Endothelial cell (in vitro differentiated cells): ENCODE data around the gene CACNA1H. TPM values are rescaled to one million over a fixed set of nuclear protein-coding genes. Genes with fewer than 3 reads are reported as not detected.
"Not testable (repeated sequence)": the region's sequence is repeated elsewhere in the genome, so short reads cannot be mapped to it uniquely, and the experiment has no call there.

ENCODE experiments used
- DNase-seq: peaks from one replicate; pipeline ENCODE4 v3.0.0; 2021; ENCODE audit warnings: low spot score
- H3K27ac Mint-ChIP-seq: one replicate; pipeline ENCODE4 v1.8.0; 2021; ENCODE audit warnings: mixed read lengths, inconsistent platforms; ENCODE audit not compliant: unreplicated experiment
- H3K27me3 Mint-ChIP-seq: one replicate; pipeline ENCODE4 v1.8.0; 2021; ENCODE audit warnings: mild to moderate bottlenecking, moderate library complexity, mixed read lengths, inconsistent platforms; ENCODE audit not compliant: unreplicated experiment
- H3K36me3 Mint-ChIP-seq: one replicate; pipeline ENCODE4 v1.8.0; 2021; ENCODE audit warnings: mild to moderate bottlenecking, low read depth, mixed read lengths, inconsistent platforms; ENCODE audit not compliant: unreplicated experiment
- H3K4me1 Mint-ChIP-seq: one replicate; pipeline ENCODE4 v1.8.0; 2021; ENCODE audit warnings: mild to moderate bottlenecking, mixed read lengths, inconsistent platforms; ENCODE audit not compliant: unreplicated experiment
- H3K4me3 Mint-ChIP-seq: one replicate; pipeline ENCODE4 v1.8.0; 2021; ENCODE audit warnings: mild to moderate bottlenecking, mixed read lengths, inconsistent platforms; ENCODE audit not compliant: unreplicated experiment
- H3K9me3 Mint-ChIP-seq: one replicate; pipeline ENCODE4 v1.8.0; 2021; ENCODE audit warnings: mixed read lengths, inconsistent platforms; ENCODE audit not compliant: unreplicated experiment
- CTCF ChIP-seq: fragments of 200-600 bp; sonication (generic); IDR thresholded peaks from one replicate; pipeline ENCODE4 v1.5.0; 2021; ENCODE audit warnings: antibody characterized with exemption; ENCODE audit not compliant: unreplicated experiment
- total RNA-seq: library from RNA; stranded (reverse); fragmentation: NEBNext Ultra II Directional; extraction: Animal tissue kit (Norgen Biotek cat#: 25700); gene quantifications from one replicate; pipeline ENCODE4 v1.2.1, GENCODE V29; 2021; ENCODE audit not compliant: unreplicated experiment

CACNA1H gene
- total RNA-seq, 1 donor from 2014 or later = 3.4 TPM

- Mint-ChIP-seq H3K4me3 (no peak overlapping the region), H3K36me3 (no peaks in the 10 kb centered on the region), H3K4me1 (no peaks in the 10 kb centered on the region), H3K27ac (no peak overlapping the region), H3K9me3 (no peaks in the 10 kb centered on the region), H3K27me3 (peaks cover 3% of the 10 kb centered on the region)
- no peak for DNase-seq
- TF ChIP-seq CTCF = no peak
Observed at GRCh38 chr16:1195393-1195666, 42.4 kb downstream of the CACNA1H start.

GRCh38 chr16:1196494-1196893 is 43.6 kb downstream of the CACNA1H start:
- no peak overlapping the region for H3K27ac Mint-ChIP-seq
- DNase-seq = no peak

GRCh38 chr16:1197237-1197866 is 44.4 kb downstream of the CACNA1H start:
- no peak for TF ChIP-seq CTCF
- Mint-ChIP-seq H3K9me3 (no peaks in the 10 kb centered on the region), H3K27me3 (peaks cover 3% of the 10 kb centered on the region), H3K36me3 (no peaks in the 10 kb centered on the region), H3K4me3 (no peak overlapping the region), H3K4me1 (no peaks in the 10 kb centered on the region), H3K27ac (no peak overlapping the region)
- no peak for DNase-seq

More at GRCh38 chr16:1196494-1196893, 43.6 kb downstream of the CACNA1H start:
- Mint-ChIP-seq H3K4me1 (no peaks in the 10 kb centered on the region), H3K27me3 (peaks cover 3% of the 10 kb centered on the region), H3K4me3 (no peak overlapping the region), H3K9me3 (no peaks in the 10 kb centered on the region), H3K36me3 (no peaks in the 10 kb centered on the region)
- TF ChIP-seq CTCF = no peak

- Mint-ChIP-seq H3K4me1 (no peaks in the 10 kb centered on the region), H3K27ac (no peak overlapping the region), H3K4me3 (no peak overlapping the region), H3K36me3 (no peaks in the 10 kb centered on the region), H3K27me3 (no peaks in the 10 kb centered on the region), H3K9me3 (no peaks in the 10 kb centered on the region)
- DNase-seq = no peak
- no peak for TF ChIP-seq CTCF
Observed at GRCh38 chr16:1198194-1198593, 45.3 kb downstream of the CACNA1H start.

GRCh38 chr16:1198671-1199346 is 45.9 kb downstream of the CACNA1H start:
- H3K36me3 Mint-ChIP-seq, H3K9me3 Mint-ChIP-seq, H3K27ac Mint-ChIP-seq, H3K4me3 Mint-ChIP-seq, DNase-seq, H3K27me3 Mint-ChIP-seq, H3K4me1 Mint-ChIP-seq: not testable (repeated sequence)
